Panc1 (cell line): ENCODE measurements around the gene ASMT. TPM values are rescaled to one million over a fixed set of nuclear protein-coding genes. Genes with fewer than 3 reads are reported as not detected.

ENCODE experiments used
- ATAC-seq: fragments of 200-7000 bp; cut with Tn5 transposase; 2 replicates; pipeline ENCODE4 v1.9.1; 2020; ENCODE audit warnings: mild to moderate bottlenecking, moderate library complexity
- BruUV-seq: library from RNA; stranded (reverse); fragments of 400-500 nt; replicated peaks from 2 replicates; lab custom pipeline; 2021; lab: Mats Ljungman, UMichigan
- CTCF ChIA-PET: fragments of 300-600 bp; sonication (Branson Sonifier 250); formaldehyde crosslinking; loops from one replicate; lab custom pipeline; 2022; ENCODE audit warnings: antibody characterized with exemption; lab: Charles Lee
- POLR2A ChIA-PET: fragments of 300-600 bp; sonication (Branson Sonifier 250); formaldehyde crosslinking; loops from one replicate; lab custom pipeline; 2022; ENCODE audit warnings: antibody characterized with exemption; lab: Charles Lee
- DNase-seq: peaks from one replicate; pipeline ENCODE4 v3.0.0-alpha.2; 2010; ENCODE audit warnings: low read depth, low spot score
- H3K27ac ChIP-seq: 2 replicates; pipeline ENCODE4 v1.5.1; 2011; ENCODE audit warnings: mild to moderate bottlenecking, low read length, inconsistent platforms
- H3K27me3 ChIP-seq: fragments of 200-500 bp; sonication (Bioruptor generic); 2 replicates; pipeline ENCODE4 v1.6.0; 2014; ENCODE audit warnings: low read length, inconsistent platforms; ENCODE audit not compliant: control insufficient read depth, insufficient read depth
- H3K36me3 ChIP-seq: fragments of 200-500 bp; sonication (Bioruptor generic); 2 replicates; pipeline ENCODE4 v1.5.1; 2014; ENCODE audit warnings: inconsistent platforms, mild to moderate bottlenecking, low read length, moderate library complexity; ENCODE audit not compliant: control insufficient read depth, insufficient read depth
- H3K4me1 ChIP-seq: 2 replicates; pipeline ENCODE4 v1.5.1; 2011; ENCODE audit warnings: inconsistent platforms, mild to moderate bottlenecking, low read length, moderate library complexity; ENCODE audit not compliant: control insufficient read depth, insufficient read depth
- H3K4me3 ChIP-seq, 2 experiments: 2 replicates each; pipeline ENCODE4 v1.5.1; 2011 to 2012; ENCODE audit warnings: low read depth in 2 of 2, low read length in 2 of 2, mild to moderate bottlenecking in 2 of 2, inconsistent platforms in 1 of 2, moderate library complexity in 1 of 2
- H3K9me3 ChIP-seq: fragments of 200-500 bp; sonication (Bioruptor generic); 2 replicates; pipeline ENCODE4 v1.5.1; 2014; ENCODE audit warnings: low read depth, mild to moderate bottlenecking, inconsistent platforms, low read length, moderate library complexity; ENCODE audit not compliant: control insufficient read depth, insufficient read depth
- SIN3A ChIP-seq: IDR thresholded peaks from 2 replicates; pipeline ENCODE4 v1.6.1; 2012; ENCODE audit warnings: low read depth, mild to moderate bottlenecking, low read length, moderate library complexity, borderline replicate concordance; ENCODE audit not compliant: insufficient read depth
- in situ Hi-C: cut with HindIII; loops from 2 replicates; pipeline ENCODE4 v1.10.0; 2016; ENCODE audit warnings: low sequenced_read_pairs, low pct_unique_long_range_greater_than_20kb
- intact Hi-C: fragments of 100-400 bp; cut with micrococcal nuclease; formaldehyde crosslinking; loops from one replicate; pipeline ENCODE4 v1.10.0; 2022; ENCODE audit not compliant: unreplicated experiment
- total RNA-seq: library from RNA; stranded (reverse); gene quantifications from one replicate; pipeline ENCODE4 v1.2.1, GENCODE V29; 2021; ENCODE audit not compliant: unreplicated experiment
- TF ChIP-seq, protein P1 (sequence below): fragments of 450-650 bp; IDR thresholded peaks from 2 replicates; pipeline ENCODE4 v1.5.1; 2017; ENCODE audit warnings: mild to moderate bottlenecking
- TF ChIP-seq, protein P2 (sequence below), 2 experiments: IDR thresholded peaks; 2 replicates each; pipeline ENCODE4 v1.6.1; 2011 to 2012; ENCODE audit warnings: low read depth in 2 of 2, control low read depth in 1 of 2, low read length in 1 of 2, mild to moderate bottlenecking in 1 of 2, moderate library complexity in 1 of 2; ENCODE audit not compliant: insufficient read depth in 1 of 2

The ASMT gene
- total RNA-seq, 1 experiment from 2014 or later, result not detected

DNA sequence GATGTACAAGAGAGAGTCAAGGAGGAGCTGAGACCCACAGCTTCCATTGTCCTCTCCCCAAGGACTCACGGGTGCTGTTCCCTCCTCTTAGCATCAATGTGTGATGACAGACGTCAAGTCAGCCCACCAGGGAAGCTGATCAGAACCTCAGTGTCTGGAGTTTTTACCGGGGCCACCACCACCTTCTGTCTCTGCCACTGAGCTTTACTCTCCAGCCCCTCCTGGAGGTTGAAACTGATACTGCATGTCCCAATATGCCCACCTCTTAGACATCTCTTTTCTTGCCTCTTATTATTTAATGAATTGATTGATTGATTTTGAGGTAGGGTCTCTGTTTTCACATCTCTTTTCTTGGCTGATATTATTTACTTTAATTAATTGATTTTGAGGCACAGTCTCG lies 33.7 kb upstream of the ASMT start:
- Histone ChIP-seq H3K27me3 (no peaks in the 10 kb centered on the region), H3K36me3 (no peaks in the 10 kb centered on the region), H3K9me3 (no peaks in the 10 kb centered on the region), H3K4me1 (no peaks in the 10 kb centered on the region), H3K27ac (no peak overlapping the region), H3K4me3 (no peak overlapping the region)
- no peak for TF ChIP-seq SIN3A
- TF ChIP-seq, protein P1, sequence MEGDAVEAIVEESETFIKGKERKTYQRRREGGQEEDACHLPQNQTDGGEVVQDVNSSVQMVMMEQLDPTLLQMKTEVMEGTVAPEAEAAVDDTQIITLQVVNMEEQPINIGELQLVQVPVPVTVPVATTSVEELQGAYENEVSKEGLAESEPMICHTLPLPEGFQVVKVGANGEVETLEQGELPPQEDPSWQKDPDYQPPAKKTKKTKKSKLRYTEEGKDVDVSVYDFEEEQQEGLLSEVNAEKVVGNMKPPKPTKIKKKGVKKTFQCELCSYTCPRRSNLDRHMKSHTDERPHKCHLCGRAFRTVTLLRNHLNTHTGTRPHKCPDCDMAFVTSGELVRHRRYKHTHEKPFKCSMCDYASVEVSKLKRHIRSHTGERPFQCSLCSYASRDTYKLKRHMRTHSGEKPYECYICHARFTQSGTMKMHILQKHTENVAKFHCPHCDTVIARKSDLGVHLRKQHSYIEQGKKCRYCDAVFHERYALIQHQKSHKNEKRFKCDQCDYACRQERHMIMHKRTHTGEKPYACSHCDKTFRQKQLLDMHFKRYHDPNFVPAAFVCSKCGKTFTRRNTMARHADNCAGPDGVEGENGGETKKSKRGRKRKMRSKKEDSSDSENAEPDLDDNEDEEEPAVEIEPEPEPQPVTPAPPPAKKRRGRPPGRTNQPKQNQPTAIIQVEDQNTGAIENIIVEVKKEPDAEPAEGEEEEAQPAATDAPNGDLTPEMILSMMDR, result peak; percentile 74
- DNase-seq, result peak; percentile 35
- no TSS peak for BruUV-seq
- ATAC-seq, result peak; percentile 60
- intact Hi-C loops (loop anchor here (10.0 kb wide), 1 partner anchor 126 kb away; the partner anchor contains the start of gene ASMTL), in situ Hi-C loops (no loop called here)
- CTCF ChIA-PET, result no interaction called here
- POLR2A ChIA-PET, result no interaction called here

DNA sequence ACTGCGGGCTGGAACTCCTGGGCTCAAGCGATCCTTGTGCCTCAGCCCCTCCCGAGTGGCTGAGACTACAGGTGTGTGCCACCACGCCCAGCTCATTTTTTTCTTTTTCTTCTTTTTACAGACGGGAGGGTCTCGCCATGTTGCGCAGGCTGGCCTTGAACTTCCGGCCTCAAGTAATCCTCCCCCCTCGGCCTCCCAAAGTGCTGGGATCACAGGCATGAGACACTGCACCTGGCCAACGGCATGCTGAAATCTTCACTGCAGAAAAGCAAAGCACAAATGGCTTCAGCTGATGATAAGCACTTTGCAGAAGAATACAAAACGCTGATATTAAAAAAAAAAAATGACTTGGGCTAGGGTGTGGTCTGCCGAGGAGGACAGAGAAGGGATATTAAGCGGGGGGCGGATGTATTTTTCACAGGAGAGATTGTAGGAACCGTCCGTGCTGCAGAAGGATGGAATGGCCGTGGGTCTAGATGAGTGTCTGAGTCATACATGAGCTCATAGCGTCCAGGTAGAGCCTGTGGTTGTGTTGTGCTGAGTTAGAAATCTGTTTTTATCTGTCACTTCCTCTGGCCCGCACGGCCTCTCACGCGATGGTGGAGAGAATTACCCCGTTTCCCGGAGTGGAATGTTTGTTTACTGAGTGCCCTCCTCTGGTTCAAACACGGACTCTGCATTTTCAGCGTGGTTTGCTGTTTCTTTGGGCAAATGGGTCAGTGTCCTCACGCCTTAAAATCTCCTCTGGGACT lies 32.0 kb upstream of the ASMT start:
- no TSS peak for BruUV-seq
- H3K27ac ChIP-seq, result no peak overlapping the region

More for the DNA sequence above, 32.0 kb upstream of the ASMT start:
- Histone ChIP-seq H3K4me3 (peak overlapping the region in 1 of 2 experiments; percentile 36; a peak in 2 of 4 replicates), H3K36me3 (no peaks in the 10 kb centered on the region), H3K9me3 (no peaks in the 10 kb centered on the region), H3K27me3 (no peaks in the 10 kb centered on the region), H3K4me1 (peaks cover 2% of the 10 kb centered on the region; the same call in 1 of the 2 replicates)
- in situ Hi-C loops, result no loop called here
- ChIA-PET CTCF (no interaction called here), POLR2A (no interaction called here)
- DNase-seq, result peak; percentile 25
- intact Hi-C loops, result loop anchor here (10.0 kb wide), 1 partner anchor 128 kb away; the partner anchor contains the start of gene ASMTL
- ATAC-seq, result peak; percentile 80
- TF ChIP-seq, protein P2, sequence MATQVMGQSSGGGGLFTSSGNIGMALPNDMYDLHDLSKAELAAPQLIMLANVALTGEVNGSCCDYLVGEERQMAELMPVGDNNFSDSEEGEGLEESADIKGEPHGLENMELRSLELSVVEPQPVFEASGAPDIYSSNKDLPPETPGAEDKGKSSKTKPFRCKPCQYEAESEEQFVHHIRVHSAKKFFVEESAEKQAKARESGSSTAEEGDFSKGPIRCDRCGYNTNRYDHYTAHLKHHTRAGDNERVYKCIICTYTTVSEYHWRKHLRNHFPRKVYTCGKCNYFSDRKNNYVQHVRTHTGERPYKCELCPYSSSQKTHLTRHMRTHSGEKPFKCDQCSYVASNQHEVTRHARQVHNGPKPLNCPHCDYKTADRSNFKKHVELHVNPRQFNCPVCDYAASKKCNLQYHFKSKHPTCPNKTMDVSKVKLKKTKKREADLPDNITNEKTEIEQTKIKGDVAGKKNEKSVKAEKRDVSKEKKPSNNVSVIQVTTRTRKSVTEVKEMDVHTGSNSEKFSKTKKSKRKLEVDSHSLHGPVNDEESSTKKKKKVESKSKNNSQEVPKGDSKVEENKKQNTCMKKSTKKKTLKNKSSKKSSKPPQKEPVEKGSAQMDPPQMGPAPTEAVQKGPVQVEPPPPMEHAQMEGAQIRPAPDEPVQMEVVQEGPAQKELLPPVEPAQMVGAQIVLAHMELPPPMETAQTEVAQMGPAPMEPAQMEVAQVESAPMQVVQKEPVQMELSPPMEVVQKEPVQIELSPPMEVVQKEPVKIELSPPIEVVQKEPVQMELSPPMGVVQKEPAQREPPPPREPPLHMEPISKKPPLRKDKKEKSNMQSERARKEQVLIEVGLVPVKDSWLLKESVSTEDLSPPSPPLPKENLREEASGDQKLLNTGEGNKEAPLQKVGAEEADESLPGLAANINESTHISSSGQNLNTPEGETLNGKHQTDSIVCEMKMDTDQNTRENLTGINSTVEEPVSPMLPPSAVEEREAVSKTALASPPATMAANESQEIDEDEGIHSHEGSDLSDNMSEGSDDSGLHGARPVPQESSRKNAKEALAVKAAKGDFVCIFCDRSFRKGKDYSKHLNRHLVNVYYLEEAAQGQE (IDR thresholded peaks at IDR 0.05; ENCODE audit: insufficient read depth in 1 of 2, low read depth in 2 of 2, low read length in 1 of 2), result no peak
